GDM1 (cell line): ENCODE data around the gene RRN3.
"Not testable (repeated sequence)": the region's sequence is repeated elsewhere in the genome, so short reads cannot be mapped to it uniquely, and the experiment has no call there.

Source experiments
- DNase-seq: peaks from one replicate; lab custom pipeline; 2025; lab: John Stamatoyannopoulos, UW

RRN3 gene

DNA sequence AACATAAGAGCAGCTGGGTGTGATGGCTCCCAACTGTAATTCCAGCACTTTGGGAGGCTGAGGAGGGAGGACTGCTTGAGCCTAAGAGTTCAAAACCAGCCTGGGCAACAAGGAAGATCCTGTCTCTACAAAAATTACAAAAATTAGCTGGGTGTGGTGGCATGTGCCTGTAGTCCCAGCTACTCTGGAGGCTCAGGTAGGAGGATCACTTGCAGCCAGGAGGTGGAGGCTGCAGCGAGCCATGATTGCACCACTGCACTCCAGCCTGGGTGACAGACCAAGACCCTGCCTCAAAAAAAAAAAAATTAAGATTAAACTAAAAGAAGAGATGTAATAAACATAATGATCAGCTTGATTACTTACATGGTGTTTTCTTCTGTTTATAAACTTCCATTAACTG is 43.6 kb downstream of the RRN3 start:
- not testable (repeated sequence) for DNase-seq

DNA sequence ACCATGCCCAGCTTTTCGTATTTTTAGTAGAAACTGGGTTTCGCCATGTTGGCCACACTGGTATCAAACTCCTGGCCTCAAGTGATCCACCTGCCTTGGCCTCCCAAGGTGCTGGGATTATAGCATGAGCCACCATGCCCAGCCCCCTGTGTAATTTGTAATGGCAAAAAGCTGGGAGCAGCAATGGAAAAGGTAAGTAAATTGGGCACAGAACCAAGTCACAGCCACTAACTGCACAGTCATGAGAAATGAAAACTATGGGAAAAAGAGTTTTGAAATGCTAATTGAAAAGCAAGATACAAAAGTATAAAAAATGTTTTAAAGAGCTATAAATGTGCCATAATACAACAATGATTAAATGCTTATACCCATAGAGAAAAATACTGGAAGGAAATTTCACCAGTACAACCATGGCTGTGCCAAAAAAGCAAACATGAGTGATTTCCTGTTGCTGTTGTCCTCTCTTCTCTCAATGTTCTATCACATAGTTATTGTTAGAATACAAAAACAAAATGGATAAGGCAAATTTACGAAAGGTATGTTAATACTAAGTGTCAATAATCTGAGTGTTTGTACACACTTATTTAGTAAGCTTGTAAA is 44.4 kb downstream of the RRN3 start:
- no peak for DNase-seq

DNA sequence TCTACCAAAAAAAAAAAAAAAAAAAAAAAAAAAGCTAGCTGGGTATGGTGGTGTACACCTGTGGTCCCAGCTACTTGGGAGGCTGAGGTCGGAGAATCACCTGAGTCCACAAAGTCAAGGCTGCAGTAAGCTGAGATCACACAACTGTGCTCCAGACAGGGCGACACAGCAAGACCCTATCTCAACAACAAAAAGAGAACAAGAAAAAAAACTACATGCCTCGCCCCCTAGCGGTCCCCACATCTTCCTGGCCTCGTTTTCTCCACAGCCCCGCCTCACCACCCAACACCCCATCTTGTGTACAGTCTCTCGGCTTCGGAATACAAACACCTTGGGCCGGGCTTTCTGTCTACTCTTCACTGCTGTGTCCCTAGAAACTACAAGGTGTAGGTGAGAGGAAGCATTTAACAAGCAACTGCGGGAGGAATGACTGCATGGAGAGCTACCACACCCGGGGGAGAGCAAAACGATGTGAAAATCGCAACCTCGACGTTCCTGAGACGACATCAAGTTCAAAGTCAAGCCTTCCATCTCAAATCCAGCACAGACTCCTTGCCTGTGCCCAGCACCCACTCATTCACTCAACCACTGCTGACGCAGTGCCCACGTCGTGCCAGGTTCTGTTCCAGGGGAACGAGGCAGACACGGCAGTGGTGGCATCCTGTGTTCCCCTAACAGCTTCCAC is 47.2 kb downstream of the RRN3 start:
- no peak for DNase-seq

DNA sequence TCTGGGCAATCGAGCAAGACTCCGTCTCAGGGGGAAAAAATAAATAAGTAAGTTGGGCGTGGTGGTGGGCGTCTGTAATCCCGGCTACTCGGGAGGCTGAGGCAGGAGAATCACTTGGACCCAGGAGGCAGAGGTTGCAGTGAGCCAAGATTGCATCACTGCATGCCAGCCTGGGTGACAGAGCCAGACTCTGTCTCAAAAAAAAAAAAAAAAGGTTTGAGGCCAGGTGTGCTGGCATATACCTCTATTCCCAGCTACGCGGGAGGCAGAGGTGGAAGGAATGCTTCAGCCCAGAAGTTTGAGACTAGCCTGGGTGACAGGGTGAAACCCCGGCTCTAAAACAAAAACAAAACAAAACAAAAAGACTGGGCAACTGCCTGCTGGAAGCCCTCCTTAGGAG is 48.8 kb downstream of the RRN3 start:
- not testable (repeated sequence) for DNase-seq

DNA sequence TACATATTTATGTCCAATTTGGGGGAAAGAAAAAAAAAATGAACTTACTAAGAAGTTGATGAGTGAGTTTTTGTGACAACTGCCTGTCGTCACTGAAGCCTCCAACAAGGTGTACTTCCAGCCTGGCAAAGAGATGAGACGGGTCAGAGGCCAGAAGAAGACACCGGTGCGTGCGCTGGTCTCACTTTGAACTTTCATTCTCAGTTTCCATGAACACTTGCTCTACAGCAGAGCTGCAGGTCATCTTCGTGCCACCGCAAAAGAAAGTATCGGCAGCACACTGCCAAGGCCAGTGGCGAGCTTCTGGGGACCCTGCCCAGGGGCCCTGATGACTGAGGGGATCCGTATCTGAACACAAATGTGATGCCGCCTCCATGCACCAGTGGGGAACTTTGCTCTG is 49.8 kb downstream of the RRN3 start:
- DNase-seq, result no peak

DNA sequence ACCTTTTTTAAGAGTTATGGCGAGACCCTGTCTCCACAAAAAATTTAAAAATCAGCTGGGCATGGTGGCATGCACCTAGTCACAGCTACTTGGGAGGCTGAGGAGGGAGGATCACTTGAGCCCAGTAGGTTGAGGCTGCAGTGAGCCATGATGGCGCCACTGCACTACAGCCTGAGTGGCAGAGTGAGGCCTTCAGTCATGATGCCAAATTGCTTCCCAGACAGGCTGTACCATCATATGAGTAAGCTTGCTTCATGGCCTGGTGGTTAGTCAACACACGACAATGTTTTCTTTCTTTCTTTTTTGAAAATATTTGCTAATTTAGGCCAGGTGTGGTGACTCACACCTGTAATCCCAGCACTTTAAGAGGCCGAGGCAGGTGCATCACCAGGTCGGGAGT is 50.7 kb downstream of the RRN3 start:
- DNase-seq, result no peak

DNA sequence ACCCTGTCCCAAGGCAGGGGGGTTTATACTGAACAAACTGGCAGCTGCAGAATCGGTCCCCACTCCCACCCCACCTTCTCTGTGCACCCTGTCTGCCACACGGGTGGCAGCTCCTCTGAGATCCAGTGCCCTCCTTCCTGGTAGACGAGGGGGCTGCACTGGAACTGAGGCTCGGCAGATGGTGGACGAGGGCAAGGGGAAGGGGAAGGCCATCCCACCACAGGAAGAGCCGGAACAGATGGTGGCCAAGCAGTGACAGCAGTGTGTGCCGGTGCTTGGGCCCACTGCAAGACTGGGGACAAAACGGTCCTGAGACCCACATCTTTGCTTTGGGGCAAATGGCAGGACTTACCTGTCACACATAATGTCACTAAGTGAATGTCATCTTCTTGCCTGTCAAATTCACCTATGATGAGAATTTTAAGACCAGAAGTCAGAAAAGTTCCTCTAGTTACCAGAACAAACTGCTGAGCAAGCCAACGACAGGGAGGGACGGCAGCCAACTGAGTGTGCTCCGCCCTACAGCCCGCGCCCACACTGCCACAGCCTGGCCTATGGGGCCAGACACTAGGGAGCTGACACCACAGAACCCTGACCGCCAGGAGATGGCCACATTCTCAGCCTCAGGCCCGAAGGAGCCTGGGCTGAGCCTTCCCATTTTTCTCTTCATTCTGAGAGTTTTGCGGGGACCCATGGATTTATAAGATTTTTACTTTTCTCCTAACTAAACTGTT is 52.6 kb downstream of the RRN3 start:
- DNase-seq, result no peak

DNA sequence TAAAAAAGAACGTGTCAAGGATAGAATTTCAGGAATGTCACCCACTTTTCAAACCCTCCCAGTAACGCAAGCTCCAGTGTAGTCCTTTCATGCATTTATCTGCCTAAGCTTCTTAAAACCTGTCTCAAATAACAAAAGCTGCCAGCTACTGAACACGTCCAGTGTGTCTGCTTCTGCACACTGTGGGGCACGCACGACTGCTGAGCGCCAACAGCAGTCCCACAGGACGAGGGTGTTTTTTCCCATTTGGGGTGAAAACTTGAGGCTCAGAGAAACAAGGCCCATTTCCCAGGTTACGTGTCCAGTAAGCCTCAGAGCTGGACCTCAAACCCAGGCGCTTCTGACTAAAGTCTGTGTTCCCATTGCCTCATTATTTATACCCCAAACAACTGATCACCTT is 55.4 kb downstream of the RRN3 start:
- DNase-seq, result no peak

DNA sequence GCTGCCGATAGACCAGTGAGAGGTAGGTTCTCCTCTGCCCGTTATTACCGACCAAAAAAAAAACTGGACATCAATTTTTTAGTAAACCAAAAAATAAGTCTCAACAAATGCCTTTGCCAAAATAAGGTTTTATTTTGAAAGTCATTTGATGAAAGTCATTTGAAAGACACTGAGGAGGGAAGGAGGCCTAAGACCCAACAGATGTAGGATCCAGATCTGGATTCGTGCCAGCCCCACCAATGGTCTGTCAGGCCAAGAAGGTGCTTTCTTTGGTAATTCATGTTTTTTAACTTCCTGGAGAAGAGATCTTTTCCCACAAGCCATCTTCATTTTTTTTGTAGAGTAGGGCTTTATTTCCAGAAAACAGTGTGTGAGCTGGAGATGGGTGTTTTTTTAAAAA is 56.3 kb downstream of the RRN3 start:
- no peak for DNase-seq

DNA sequence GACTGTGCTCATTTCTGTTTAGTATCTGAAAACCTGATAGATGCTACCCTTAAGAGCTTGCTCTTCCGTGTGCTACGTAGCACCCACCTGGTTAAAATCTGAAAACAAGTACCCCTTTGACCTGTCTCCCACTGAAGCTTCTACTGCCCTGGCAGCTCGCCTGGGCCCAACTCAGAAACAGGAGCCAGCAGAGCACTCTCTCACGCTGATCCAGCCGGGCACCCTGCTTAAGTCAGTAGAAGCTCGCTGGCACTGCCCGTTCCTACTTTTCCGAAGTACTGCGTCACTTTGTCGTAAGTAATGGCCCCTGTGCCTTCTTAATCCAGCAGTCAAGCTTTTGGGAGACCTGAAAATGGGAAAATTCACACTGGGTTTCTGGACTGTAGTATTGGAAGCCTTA is 57.1 kb downstream of the RRN3 start:
- no peak for DNase-seq

DNA sequence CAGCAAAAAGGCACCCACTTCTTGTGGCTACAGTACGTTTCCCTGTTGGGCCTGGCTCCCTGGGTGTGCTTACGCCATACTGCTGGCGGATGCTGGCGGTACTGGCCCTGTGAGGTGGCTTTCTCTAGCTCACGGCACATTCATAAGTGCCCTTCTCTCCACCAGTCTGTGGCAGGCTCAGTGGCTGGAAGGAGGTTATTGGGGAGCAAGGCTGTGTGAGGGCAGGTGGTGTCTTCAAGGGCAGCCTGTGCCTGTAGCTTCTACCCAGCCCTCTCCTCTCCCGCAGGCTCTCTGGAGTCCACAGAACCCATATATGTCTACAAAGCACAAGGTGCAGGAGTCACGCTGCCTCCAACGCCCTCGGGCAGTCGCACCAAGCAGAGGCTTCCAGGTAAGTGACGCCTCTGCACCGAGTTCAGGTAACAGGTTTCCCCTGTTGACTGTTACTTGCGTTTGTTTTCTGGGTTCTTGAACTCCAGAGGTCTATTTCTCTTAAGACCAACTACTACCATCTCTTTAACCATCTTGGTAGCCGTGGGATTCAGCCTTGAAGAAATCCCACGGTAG is 58.8 kb downstream of the RRN3 start:
- no peak for DNase-seq

DNA sequence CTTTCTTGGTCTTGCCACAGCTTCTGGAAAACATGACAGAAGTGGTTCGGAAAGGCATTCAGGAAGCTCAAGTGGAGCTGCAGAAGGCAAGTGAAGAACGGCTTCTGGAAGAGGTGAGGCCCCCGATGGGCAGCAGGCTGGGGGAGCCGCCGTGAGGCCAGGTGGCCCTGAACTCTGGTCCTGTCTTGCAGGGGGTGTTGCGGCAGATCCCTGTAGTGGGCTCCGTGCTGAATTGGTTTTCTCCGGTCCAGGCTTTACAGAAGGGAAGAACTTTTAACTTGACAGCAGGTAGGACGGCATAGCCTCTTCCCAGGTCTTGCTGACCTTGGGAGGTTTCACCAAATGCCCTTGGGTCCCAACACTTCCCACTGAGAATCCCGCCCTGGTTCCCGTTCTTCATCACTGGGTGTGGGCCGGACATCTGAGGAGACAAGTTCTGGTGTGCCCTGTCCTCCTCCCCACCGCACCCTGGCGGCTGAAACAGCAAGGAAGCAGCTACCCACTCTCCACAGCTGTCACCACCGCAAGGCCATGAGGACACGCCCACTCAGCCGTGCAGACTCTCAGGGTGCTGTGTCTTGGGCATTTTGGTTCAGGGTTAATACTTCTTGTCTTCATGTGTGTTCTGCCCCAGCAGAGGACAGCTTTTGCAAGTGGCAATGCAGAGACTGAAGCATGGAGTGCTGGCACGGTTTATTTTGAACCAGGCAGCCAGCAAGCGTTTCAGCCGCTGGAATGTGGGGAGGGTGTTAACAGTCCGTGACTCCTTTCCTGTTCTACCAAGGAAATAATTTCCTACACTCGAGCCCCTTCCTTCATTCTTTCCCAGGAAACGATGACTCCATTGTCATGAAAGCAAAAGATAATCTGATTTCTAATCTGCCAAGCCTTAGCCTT is 59.6 kb downstream of the RRN3 start:
- no peak for DNase-seq

DNA sequence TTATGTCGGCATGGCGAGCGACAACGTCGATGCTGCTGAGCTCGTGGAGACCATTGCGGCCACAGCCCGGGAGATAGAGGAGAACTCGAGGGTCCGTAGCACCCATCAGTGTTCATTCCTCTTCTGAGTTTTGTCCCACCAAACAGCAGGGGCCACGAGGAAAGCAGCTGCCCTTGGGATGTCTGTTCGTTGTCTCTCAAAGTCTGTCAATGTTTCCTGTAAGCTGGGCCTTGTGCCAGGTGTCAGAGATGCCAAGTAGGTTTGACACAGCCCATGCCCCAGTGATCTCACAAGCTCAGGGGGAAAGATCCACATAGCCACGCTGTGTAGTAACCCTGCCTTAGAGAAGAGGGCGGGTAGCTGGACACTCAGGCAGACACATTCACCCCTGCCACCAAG is 60.8 kb downstream of the RRN3 start:
- DNase-seq, result no peak

DNA sequence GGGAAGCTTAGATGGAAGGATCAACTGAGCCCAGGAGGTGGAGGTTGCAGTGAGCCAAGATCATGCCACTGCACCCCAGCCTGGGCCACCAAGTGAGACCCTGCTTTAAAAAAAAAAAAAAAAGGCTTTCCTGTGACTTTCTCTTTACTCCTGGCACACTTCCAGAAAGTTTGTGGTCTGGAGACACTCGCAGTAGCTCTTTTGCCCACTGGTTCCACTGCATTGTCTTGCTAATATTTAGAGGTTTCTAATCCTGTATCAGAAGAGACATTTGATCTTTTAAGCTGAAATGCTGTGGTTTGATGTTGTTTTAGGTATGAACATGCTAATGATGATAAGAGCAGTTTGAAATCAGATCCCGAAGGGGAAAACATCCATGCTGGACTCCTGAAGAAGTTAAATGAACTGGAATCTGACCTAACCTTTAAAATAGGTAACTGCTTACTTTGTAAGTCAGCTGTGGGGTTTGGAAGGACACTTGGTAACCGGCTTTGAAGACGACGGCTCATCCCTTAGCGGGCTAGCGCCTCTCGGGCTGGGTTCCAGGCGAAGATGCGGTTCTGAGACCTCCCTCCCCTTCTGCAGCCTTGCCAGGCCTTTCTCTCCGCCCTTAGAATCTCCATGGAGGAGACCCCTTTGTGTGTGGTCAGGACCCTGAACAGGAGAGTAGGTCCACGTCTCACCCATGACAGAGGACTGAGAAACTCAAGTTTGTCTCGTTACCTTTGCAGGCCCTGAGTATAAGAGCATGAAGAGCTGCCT is 61.3 kb downstream of the RRN3 start:
- DNase-seq, result peak; percentile 27

DNA sequence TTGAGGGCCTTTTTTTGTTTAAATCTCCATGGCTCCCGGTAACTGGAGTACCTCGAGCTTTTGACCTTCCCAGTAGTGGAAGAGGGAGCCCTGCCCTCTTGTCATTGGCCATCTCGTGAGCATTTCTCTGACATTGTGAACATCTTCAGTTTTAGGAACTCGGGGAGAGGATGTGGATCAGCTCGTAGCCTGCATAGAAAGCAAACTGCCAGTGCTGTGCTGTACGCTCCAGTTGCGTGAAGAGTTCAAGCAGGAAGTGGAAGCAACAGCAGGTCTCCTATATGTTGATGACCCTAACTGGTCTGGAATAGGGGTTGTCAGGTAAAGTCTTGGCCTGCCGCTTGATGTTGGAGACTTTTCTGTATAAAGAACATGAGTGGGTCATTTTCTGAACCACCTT is 62.5 kb downstream of the RRN3 start:
- DNase-seq, result no peak

DNA sequence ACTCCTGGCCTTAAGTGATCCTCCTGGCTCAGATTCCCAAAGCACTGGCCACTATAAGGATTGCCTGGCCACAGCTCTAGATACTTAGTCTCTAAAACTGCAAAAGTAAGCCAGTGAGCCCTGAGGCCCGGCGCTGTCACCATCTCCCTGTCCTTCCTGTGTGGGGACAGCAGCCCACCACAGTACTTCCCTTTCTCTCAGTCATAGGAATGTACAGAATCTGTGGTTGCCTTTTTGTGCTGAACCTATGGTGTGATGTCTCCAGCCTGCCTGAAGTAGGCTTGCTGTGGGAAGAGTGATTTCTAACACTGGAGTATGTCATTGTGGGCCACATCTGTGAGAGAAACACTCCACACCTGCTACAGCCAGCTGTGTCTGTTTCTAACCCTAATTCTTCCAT is 62.9 kb downstream of the RRN3 start:
- DNase-seq, result peak; percentile 73

DNA sequence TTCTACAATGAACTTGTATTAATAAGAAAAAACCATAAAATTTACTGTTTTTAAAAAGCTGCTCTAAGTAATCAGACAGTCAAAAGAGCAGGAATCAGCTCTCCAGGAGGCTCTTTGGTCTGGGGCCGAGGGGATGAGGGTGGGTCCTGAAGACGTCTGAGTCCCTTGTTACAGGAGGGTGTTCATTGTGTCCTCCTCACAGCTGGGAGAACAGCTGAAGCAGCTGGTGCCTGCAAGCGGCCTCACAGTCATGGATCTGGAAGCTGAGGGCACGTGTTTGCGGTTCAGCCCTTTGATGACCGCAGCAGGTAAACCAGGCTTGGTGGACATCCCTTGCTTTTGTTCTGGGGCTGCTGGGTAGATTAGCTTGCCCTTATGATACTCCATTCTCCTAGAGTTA is 64.3 kb downstream of the RRN3 start:
- not testable (repeated sequence) for DNase-seq

DNA sequence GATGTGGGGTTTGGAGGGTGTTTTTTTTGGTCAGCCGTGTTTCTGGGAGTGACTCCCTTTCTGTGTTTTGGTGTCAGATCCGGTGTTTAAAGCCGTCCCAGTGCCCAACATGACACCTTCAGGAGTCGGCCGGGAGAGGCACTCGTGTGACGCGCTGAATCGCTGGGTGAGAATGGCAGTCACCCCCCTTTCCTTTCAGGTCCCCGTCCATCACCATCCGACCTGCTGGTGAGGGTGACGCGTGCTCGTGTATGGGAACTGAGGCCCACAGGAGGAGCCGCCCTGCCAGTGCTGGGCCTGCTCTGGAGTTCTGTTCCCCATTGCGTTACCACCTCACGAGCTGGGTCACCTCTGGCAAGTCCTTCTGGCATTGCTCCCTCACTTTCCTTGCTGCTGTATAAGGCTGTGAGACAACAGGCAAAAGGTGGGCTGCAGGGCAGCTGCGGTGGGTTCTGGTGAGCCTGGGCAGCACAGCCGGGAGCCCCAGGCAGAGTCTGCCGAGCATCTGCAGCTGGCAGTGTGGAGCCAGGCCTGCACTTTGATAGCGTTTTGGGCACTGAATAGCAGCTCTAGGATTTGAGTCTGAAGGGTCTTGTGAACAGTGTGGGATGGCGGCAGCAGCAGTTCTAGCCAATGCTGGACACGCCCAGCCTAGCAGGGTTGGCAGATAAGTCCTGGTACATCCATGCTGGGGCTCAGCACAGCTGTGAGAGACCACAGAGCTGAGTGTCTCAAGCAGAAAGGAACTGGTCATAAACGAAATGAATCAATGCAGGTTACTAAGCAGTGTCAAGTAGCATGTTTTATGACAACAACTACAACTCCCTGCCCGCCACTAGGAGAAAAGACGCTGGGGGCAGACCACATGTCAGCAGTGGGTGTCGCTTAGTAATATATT is 65.0 kb downstream of the RRN3 start:
- not testable (repeated sequence) for DNase-seq

DNA sequence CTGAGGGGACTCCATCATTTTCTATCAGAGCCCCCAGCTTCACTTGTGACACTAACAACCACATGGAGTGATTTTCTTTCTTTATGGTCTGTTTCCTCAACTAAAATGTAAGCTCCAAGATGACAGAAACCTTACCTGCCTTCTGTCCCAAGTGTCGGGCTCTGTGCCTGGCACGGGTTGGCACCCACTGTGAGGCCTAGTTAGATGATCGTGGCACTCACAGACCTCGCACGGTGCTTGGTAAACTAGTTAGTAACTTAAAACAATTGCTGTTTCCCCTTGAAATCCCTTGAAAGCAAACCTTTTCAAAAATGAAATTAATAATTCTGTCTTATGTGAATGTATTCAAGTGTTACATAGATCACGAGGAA is 65.7 kb downstream of the RRN3 start:
- DNase-seq, result not testable (repeated sequence)
